Neural cell (in vitro differentiated cells): ENCODE data around the gene PIP4K2C. TPM values are rescaled to one million over a fixed set of nuclear protein-coding genes. Genes with fewer than 3 reads are reported as not detected.
A peak's percentile ranks its signal among the peaks of the same experiment; 100 is the strongest.

Source experiments
- H2AFZ ChIP-seq: fragments of 200-600, 300-800 bp; sonication (generic), shearing (Covaris generic); 2 replicates; pipeline ENCODE4 v1.6.0; 2014; ENCODE audit warnings: low read depth, mild to moderate bottlenecking, antibody characterized with exemption, low read length, moderate library complexity
- H3F3A ChIP-seq: fragments of 200-600 bp; shearing (Covaris generic); 2 replicates; pipeline ENCODE4 v1.6.1; 2016; ENCODE audit warnings: mild to moderate bottlenecking, moderate library complexity, mixed read lengths, antibody characterized with exemption, low read length; ENCODE audit not compliant: insufficient read depth, poor library complexity, severe bottlenecking
- H3K27ac ChIP-seq: fragments of 200-600, 300-800 bp; sonication (generic), shearing (Covaris generic); 2 replicates; pipeline ENCODE4 v1.5.1; 2014; ENCODE audit warnings: mild to moderate bottlenecking, low read length, moderate library complexity
- H3K27me3 ChIP-seq: fragments of 300-800, 200-600 bp; sonication (generic), shearing (Covaris generic); 2 replicates; pipeline ENCODE4 v1.6.0; 2014; ENCODE audit warnings: mild to moderate bottlenecking, low read depth, low read length, moderate library complexity; ENCODE audit not compliant: insufficient read depth
- H3K36me3 ChIP-seq: fragments of 300-800, 200-600 bp; sonication (generic), shearing (Covaris generic); 2 replicates; pipeline ENCODE4 v1.5.1; 2014; ENCODE audit warnings: mild to moderate bottlenecking, antibody characterized with exemption, low read length, moderate library complexity; ENCODE audit not compliant: insufficient read depth
- H3K4me2 ChIP-seq: fragments of 300-800, 200-600 bp; sonication (generic), shearing (Covaris generic); 2 replicates; pipeline ENCODE4 v1.6.0; 2014; ENCODE audit warnings: mild to moderate bottlenecking, low read length
- H3K4me3 ChIP-seq: fragments of 300-800, 200-600 bp; sonication (generic), shearing (Covaris generic); 2 replicates; pipeline ENCODE4 v1.5.1; 2014; ENCODE audit warnings: mild to moderate bottlenecking, low read length, moderate library complexity
- H3K79me2 ChIP-seq: fragments of 200-600 bp; shearing (Covaris generic); replicated peaks from 2 replicates; pipeline ENCODE4 v1.6.0; 2014; ENCODE audit warnings: mild to moderate bottlenecking, low read length, moderate library complexity; ENCODE audit not compliant: insufficient read depth
- H3K9ac ChIP-seq: fragments of 300-800, 200-600 bp; sonication (generic), shearing (Covaris generic); 2 replicates; pipeline ENCODE4 v1.6.1; 2016; ENCODE audit warnings: mild to moderate bottlenecking, low read length, mixed read lengths
- H3K9me2 ChIP-seq: fragments of 200-600 bp; shearing (Covaris generic); 2 replicates; pipeline ENCODE4 v1.6.1; 2016; ENCODE audit warnings: mild to moderate bottlenecking, low read length, mixed read lengths; ENCODE audit not compliant: insufficient read depth
- H3K9me3 ChIP-seq: fragments of 200-600, 300-800 bp; sonication (generic), shearing (Covaris generic); 2 replicates; pipeline ENCODE4 v1.6.1; 2016; ENCODE audit warnings: mild to moderate bottlenecking, mixed run types, low read length, moderate library complexity, mixed read lengths
- H4K20me1 ChIP-seq: fragments of 200-600 bp; shearing (Covaris generic); 2 replicates; pipeline ENCODE4 v1.6.1; 2016; ENCODE audit warnings: mild to moderate bottlenecking, mixed run types; ENCODE audit not compliant: insufficient read depth
- CTCF ChIP-seq: fragments of 450-650 bp; IDR thresholded peaks from 2 replicates; pipeline ENCODE4 v1.5.1; 2014; ENCODE audit warnings: antibody characterized with exemption, mild to moderate bottlenecking, moderate library complexity; ENCODE audit not compliant: poor library complexity, severe bottlenecking
- EP300 ChIP-seq: fragments of 450-650 bp; conservative IDR thresholded peaks from 2 replicates; pipeline ENCODE4 v1.6.1; 2014; ENCODE audit warnings: antibody characterized with exemption, mild to moderate bottlenecking, moderate library complexity; ENCODE audit not compliant: poor library complexity, severe bottlenecking
- EZH2 ChIP-seq: fragments of 200-600, 300-800 bp; shearing (Covaris generic), sonication (generic); IDR thresholded peaks from 2 replicates; pipeline ENCODE4 v1.6.1; 2014; ENCODE audit warnings: antibody characterized with exemption, low read length, borderline replicate concordance, mild to moderate bottlenecking; ENCODE audit not compliant: insufficient read depth, poor library complexity, severe bottlenecking
- MXI1 ChIP-seq: fragments of 450-650 bp; conservative IDR thresholded peaks from 2 replicates; pipeline ENCODE4 v1.6.1; 2014; ENCODE audit warnings: antibody characterized with exemption, mild to moderate bottlenecking; ENCODE audit not compliant: poor library complexity, severe bottlenecking
- POLR2AphosphoS5 ChIP-seq: IDR thresholded peaks from 2 replicates; pipeline ENCODE4 v1.6.1; 2012
- RAD21 ChIP-seq: fragments of 450-650 bp; conservative IDR thresholded peaks from 2 replicates; pipeline ENCODE4 v1.6.1; 2014; ENCODE audit warnings: antibody characterized with exemption, mild to moderate bottlenecking, moderate library complexity
- REST ChIP-seq: IDR thresholded peaks from 2 replicates; pipeline ENCODE4 v1.6.1; 2012; ENCODE audit warnings: borderline replicate concordance
- SMC3 ChIP-seq: fragments of 450-650 bp; conservative IDR thresholded peaks from 2 replicates; pipeline ENCODE4 v1.6.1; 2014; ENCODE audit warnings: antibody characterized with exemption, mild to moderate bottlenecking, moderate library complexity; ENCODE audit not compliant: poor library complexity
- TAF1 ChIP-seq: IDR thresholded peaks from 2 replicates; pipeline ENCODE4 v1.6.1; 2012; ENCODE audit warnings: low read depth
- polyA plus RNA-seq: library from polyadenylated mRNA; depleted of rRNA; stranded (reverse); fragments of >200 nt; gene quantifications from 2 replicates; pipeline ENCODE4 v1.2.3, GENCODE V29; 2014

The PIP4K2C gene
- polyA plus RNA-seq, 1 donor from 2014 or later = 22.1 TPM

DNA sequence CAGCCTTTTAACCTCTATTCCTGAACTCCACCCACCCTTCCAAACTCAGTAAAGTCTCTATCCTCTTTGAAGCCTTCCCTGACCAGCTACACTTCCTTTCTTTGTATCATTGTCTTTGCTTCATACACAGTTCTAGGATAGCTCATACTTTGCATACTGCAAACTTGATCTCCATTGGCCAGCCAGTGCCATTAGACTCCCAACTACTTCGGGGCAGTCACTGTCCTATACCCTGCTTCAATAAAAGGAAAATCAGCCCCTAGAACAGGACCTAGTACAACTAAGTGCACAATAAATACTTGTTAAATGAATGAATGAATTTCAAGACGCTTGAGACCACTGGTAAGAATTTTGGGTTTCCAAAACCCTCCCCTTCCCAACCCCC lies 521 bp upstream of the PIP4K2C start:
- peak overlapping the region; percentile 60 for H2AFZ ChIP-seq
- H3K27ac ChIP-seq = no peak overlapping the region
- H3K36me3 ChIP-seq = no peaks in the 10 kb centered on the region
- H3K9me3 ChIP-seq = no peaks in the 10 kb centered on the region
- peak overlapping the region; percentile 94 for H3K4me2 ChIP-seq
- no peaks in the 10 kb centered on the region for H4K20me1 ChIP-seq
- no peaks in the 10 kb centered on the region for H3K9me2 ChIP-seq
- peaks cover 2% of the 10 kb centered on the region for H3K79me2 ChIP-seq
- no peaks in the 10 kb centered on the region for H3K27me3 ChIP-seq
- no peaks in the 10 kb centered on the region for H3F3A ChIP-seq
- TF ChIP-seq EP300 (no peak), SMC3 (no peak)
- H3K9ac ChIP-seq = peak overlapping the region; percentile 74
- H3K4me3 ChIP-seq = peak overlapping the region; percentile 96

- TF ChIP-seq TAF1 = no peak
- H3K27ac ChIP-seq = peak overlapping the region; percentile 39
Observed at GRCh38 chr12:57591782-57592325, 862 bp downstream of the PIP4K2C start.

GRCh38 chr12:57592551-57593165 lies 1.7 kb downstream of the PIP4K2C start:
- Histone ChIP-seq H3K27me3 (no peaks in the 10 kb centered on the region), H4K20me1 (no peaks in the 10 kb centered on the region), H3K9me2 (no peaks in the 10 kb centered on the region), H3K9me3 (no peaks in the 10 kb centered on the region), H3K4me2 (peak overlapping the region; percentile 94), H3K79me2 (peaks cover 2% of the 10 kb centered on the region), H2AFZ (no peak overlapping the region), H3F3A (no peaks in the 10 kb centered on the region), H3K9ac (no peak overlapping the region), H3K36me3 (no peaks in the 10 kb centered on the region), H3K27ac (no peak overlapping the region), H3K4me3 (peak overlapping the region; percentile 96)
- TF ChIP-seq EZH2 (no peak), SMC3 (no peak), CTCF (no peak), TAF1 (no peak), POLR2AphosphoS5 (no peak), REST (no peak), RAD21 (no peak), EP300 (no peak), MXI1 (no peak)

More at GRCh38 chr12:57591782-57592325, 862 bp downstream of the PIP4K2C start:
- peaks cover 2% of the 10 kb centered on the region for H3K79me2 ChIP-seq
- no peaks in the 10 kb centered on the region for H3K36me3 ChIP-seq
- no peaks in the 10 kb centered on the region for H4K20me1 ChIP-seq
- H3K27me3 ChIP-seq = no peaks in the 10 kb centered on the region
- H3K4me2 ChIP-seq = peak overlapping the region; percentile 94
- H2AFZ ChIP-seq = peak overlapping the region; percentile 60
- peak overlapping the region; percentile 96 for H3K4me3 ChIP-seq
- no peaks in the 10 kb centered on the region for H3K9me2 ChIP-seq
- H3F3A ChIP-seq = no peaks in the 10 kb centered on the region
- H3K9me3 ChIP-seq = no peaks in the 10 kb centered on the region
- peak overlapping the region; percentile 74 for H3K9ac ChIP-seq
